ENCODE results near the gene BRIX1. TPM values are rescaled to one million over a fixed set of nuclear protein-coding genes. Genes with fewer than 3 reads are reported as not detected.
"Not testable (repeated sequence)": the region's sequence is repeated elsewhere in the genome, so short reads cannot be mapped to it uniquely, and the experiment has no call there.

BRIX1 gene
- total RNA-seq, 1 experiment from 2014 or later, result 48.6 TPM

GRCh38 chr5:34918025-34918424 lies 2.5 kb downstream of the BRIX1 start:
- Histone ChIP-seq H2AFZ (ENCODE audit: low read length) (no peak overlapping the region), H3K4me2 (ENCODE audit: low read depth, low read length, poor library complexity, severe bottlenecking) (peak overlapping the region; percentile 83), H3K79me2 (ENCODE audit: low read length) (peaks cover 96% of the 10 kb centered on the region), H3K4me1 (ENCODE audit: low read length) (peaks cover 67% of the 10 kb centered on the region), H3K27ac (ENCODE audit: low read length) (no peak overlapping the region), H3K9me2 (replicated peaks; ENCODE audit: insufficient read depth, low read length) (no peaks in the 10 kb centered on the region), H3K9me3 (ENCODE audit: low read length) (no peaks in the 10 kb centered on the region), H4K20me1 (ENCODE audit: insufficient read depth, low read depth, low read length) (peaks cover 11% of the 10 kb centered on the region; the same call in 1 of the 2 replicates), H3K36me3 (ENCODE audit: insufficient read depth, low read length) (peaks cover 51% of the 10 kb centered on the region), H3K4me3 (ENCODE audit: low read length) (peak overlapping the region; percentile 92; the same call in 1 of the 2 replicates), H3K27me3 (ENCODE audit: low read length) (no peaks in the 10 kb centered on the region), H3K9ac (ENCODE audit: low read length) (no peak overlapping the region)
- no peak for DNase-seq

DNA sequence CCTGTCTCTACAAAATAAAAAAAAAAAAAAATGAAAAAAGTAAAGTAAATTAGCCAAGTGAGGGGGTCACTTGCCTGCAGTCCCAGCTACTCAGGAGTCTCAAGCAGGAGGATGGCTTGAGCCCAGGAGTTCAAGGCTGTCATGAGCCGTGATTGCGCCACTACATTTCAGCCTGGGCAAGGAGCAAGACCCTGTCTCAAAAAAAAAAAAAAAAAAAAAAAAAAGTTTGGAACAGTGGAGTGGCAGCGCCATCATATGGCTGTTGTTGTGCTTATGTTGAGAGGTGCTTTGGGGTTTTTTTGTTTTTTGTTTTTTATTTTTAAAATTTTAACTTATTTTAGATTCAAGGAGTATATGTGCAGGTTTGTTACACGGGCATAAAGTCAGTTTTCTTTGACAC lies 3.6 kb downstream of the BRIX1 start:
- H3K4me2 ChIP-seq (ENCODE audit: low read depth, low read length, poor library complexity, severe bottlenecking), result no peak overlapping the region
- H2AFZ ChIP-seq (ENCODE audit: low read length), result no peak overlapping the region
- no peak overlapping the region for H3K4me3 ChIP-seq (ENCODE audit: low read length)
- no peaks in the 10 kb centered on the region for H3K9me2 ChIP-seq (replicated peaks; ENCODE audit: insufficient read depth, low read length)
- DNase-seq, result no peak
- peaks cover 67% of the 10 kb centered on the region for H3K4me1 ChIP-seq (ENCODE audit: low read length)
- peaks cover 15% of the 10 kb centered on the region; the same call in 1 of the 2 replicates for H4K20me1 ChIP-seq (ENCODE audit: insufficient read depth, low read depth, low read length)
- no peaks in the 10 kb centered on the region for H3K27me3 ChIP-seq (ENCODE audit: low read length)
- no peak overlapping the region for H3K27ac ChIP-seq (ENCODE audit: low read length)
- H3K9me3 ChIP-seq (ENCODE audit: low read length), result no peaks in the 10 kb centered on the region
- no peak overlapping the region for H3K9ac ChIP-seq (ENCODE audit: low read length)
- H3K79me2 ChIP-seq (ENCODE audit: low read length), result peaks cover 91% of the 10 kb centered on the region
- H3K36me3 ChIP-seq (ENCODE audit: insufficient read depth, low read length), result peaks cover 57% of the 10 kb centered on the region

DNA sequence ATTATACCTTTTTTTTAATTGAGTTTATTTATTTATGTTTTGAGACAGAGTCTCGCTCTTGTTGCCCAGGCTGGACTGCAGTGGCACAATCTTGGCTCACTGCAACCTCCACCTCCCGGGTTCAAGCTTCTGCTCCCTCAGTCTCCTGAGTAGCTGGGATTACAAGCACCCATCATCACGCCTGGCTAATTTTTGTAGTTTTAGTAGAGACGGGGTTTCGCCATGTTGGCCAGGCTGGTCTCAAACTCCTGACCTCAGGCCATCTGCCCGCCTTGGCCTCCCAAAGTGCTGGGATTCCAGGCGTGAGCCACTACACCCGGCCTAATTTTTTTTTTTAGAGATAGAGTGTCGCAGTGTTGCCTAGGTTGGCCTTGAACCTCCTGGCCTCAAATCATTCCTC lies 7.7 kb downstream of the BRIX1 start:
- H3K27me3 ChIP-seq (ENCODE audit: low read length); H2AFZ ChIP-seq (ENCODE audit: low read length); H3K9ac ChIP-seq (ENCODE audit: low read length); H3K9me2 ChIP-seq (replicated peaks; ENCODE audit: insufficient read depth, low read length); H4K20me1 ChIP-seq (ENCODE audit: insufficient read depth, low read depth, low read length); DNase-seq; H3K4me3 ChIP-seq (ENCODE audit: low read length); H3K9me3 ChIP-seq (ENCODE audit: low read length): not testable (repeated sequence)
- Histone ChIP-seq H3K79me2 (ENCODE audit: low read length) (peaks cover 62% of the 10 kb centered on the region), H3K4me1 (ENCODE audit: low read length) (peaks cover 58% of the 10 kb centered on the region), H3K36me3 (ENCODE audit: insufficient read depth, low read length) (peaks cover 80% of the 10 kb centered on the region), H3K4me2 (ENCODE audit: low read depth, low read length, poor library complexity, severe bottlenecking) (peak overlapping the region; percentile 25), H3K27ac (ENCODE audit: low read length) (peak overlapping the region; percentile 71)

DNA sequence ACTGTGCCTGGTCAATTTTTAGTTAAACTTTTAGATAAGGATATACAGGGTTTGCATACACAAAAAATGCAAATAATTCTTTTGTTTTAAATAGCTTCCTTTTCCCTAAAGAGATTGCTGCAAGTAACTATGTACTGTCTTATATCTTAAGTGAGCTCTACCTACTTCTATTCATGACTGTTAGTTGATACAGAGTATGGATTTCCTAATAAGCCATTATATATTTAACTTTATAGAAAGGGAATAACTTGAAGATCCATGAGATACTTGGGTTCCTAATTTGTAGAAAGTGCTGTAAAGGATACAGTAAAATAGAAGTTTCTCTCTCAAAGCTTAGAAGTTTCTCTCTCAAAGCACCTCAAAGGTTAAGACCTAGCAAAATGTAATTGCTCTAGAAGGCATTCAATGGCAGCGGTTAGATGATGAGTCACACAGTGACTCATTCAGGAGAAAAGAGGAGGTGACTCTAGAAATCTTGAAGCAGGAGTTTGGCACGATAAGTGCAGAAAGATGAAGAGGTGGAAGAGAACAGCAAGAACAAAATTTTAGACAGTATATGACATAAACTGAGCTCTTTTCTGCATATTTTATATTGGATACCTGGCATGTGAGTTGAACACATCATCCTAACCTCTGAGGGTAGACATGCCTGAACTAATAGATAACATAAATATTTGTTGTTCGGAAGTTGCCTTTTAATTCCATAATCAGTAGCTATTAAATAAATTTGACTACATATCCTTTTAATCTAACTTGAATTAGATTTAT lies 8.4 kb downstream of the BRIX1 start:
- Histone ChIP-seq H3K4me2 (ENCODE audit: low read depth, low read length, poor library complexity, severe bottlenecking) (peak overlapping the region; percentile 25), H3K4me3 (ENCODE audit: low read length) (no peak overlapping the region), H3K9ac (ENCODE audit: low read length) (no peak overlapping the region), H3K4me1 (ENCODE audit: low read length) (peaks cover 60% of the 10 kb centered on the region), H4K20me1 (ENCODE audit: insufficient read depth, low read depth, low read length) (0 out of 2 replicates have a peak, but pooled peaks cover 7% of the 10 kb centered on the region), H3K27me3 (ENCODE audit: low read length) (no peaks in the 10 kb centered on the region), H3K9me2 (replicated peaks; ENCODE audit: insufficient read depth, low read length) (no peaks in the 10 kb centered on the region), H3K36me3 (ENCODE audit: insufficient read depth, low read length) (peaks cover 73% of the 10 kb centered on the region), H3K79me2 (ENCODE audit: low read length) (peaks cover 55% of the 10 kb centered on the region), H3K9me3 (ENCODE audit: low read length) (no peaks in the 10 kb centered on the region), H3K27ac (ENCODE audit: low read length) (peak overlapping the region; percentile 71), H2AFZ (ENCODE audit: low read length) (no peak overlapping the region)
- peak; percentile 48 for DNase-seq

DNA sequence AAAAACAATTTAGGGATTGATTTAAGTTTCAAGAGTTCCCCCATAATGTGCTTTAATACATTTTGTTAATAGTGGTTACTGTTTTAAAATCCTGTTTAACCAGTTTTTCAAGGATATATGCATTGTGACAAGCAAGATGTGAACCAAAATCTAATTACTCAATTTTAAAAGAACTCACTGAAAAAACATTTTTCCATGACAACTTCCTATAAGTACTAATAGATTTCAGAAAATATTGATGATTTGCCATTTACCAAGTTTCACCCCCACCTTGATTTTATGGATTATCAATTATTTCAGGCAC lies 8.9 kb downstream of the BRIX1 start:
- H3K27ac ChIP-seq (ENCODE audit: low read length), result peak overlapping the region; percentile 71
- peaks cover 60% of the 10 kb centered on the region for H3K4me1 ChIP-seq (ENCODE audit: low read length)
- H3K36me3 ChIP-seq (ENCODE audit: insufficient read depth, low read length), result peaks cover 69% of the 10 kb centered on the region
- no peaks in the 10 kb centered on the region for H3K27me3 ChIP-seq (ENCODE audit: low read length)
- H3K9me3 ChIP-seq (ENCODE audit: low read length), result no peaks in the 10 kb centered on the region
- no peaks in the 10 kb centered on the region for H3K9me2 ChIP-seq (replicated peaks; ENCODE audit: insufficient read depth, low read length)
- H3K79me2 ChIP-seq (ENCODE audit: low read length), result peaks cover 50% of the 10 kb centered on the region
- no peak overlapping the region for H3K4me3 ChIP-seq (ENCODE audit: low read length)
- H3K9ac ChIP-seq (ENCODE audit: low read length), result no peak overlapping the region
- H4K20me1 ChIP-seq (ENCODE audit: insufficient read depth, low read depth, low read length), result 0 out of 2 replicates have a peak, but pooled peaks cover 7% of the 10 kb centered on the region
- no peak overlapping the region for H3K4me2 ChIP-seq (ENCODE audit: low read depth, low read length, poor library complexity, severe bottlenecking)
- DNase-seq, result peak; percentile 19
- H2AFZ ChIP-seq (ENCODE audit: low read length), result no peak overlapping the region

DNA sequence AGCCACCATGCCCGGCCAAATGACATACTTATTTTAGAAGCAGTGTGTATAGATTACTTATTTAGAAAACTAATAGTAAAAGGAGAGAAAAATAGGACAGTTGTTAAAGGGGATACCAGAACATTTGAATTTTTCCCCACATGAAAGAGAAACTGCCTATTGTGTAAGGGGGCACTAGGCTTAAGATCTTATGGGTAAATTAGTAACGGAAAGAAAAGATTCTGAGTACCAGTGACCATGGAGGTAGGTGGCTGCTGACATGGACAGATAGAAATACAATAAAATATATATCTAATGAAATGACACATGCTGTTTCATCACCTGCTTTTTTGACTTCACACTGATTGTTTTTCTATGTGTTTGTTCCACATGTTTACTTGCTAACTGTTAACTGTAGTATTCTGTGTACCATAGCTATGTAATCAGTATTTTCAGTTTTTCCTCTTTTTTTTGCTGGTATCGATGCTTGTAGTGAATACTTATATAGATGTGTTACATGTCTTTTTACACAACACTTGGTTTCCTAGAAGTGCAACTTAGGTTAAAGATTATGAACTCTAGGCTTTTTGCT lies 10.9 kb downstream of the BRIX1 start:
- no peak overlapping the region for H3K4me3 ChIP-seq (ENCODE audit: low read length)
- no peaks in the 10 kb centered on the region for H3K27me3 ChIP-seq (ENCODE audit: low read length)
- peaks cover 47% of the 10 kb centered on the region for H3K79me2 ChIP-seq (ENCODE audit: low read length)
- no peak overlapping the region for H3K9ac ChIP-seq (ENCODE audit: low read length)
- no peaks in the 10 kb centered on the region for H3K9me3 ChIP-seq (ENCODE audit: low read length)
- H3K27ac ChIP-seq (ENCODE audit: low read length), result no peak overlapping the region; the same call in 1 of the 2 replicates
- 0 out of 2 replicates have a peak, but pooled peaks cover 7% of the 10 kb centered on the region for H4K20me1 ChIP-seq (ENCODE audit: insufficient read depth, low read depth, low read length)
- peaks cover 50% of the 10 kb centered on the region for H3K36me3 ChIP-seq (ENCODE audit: insufficient read depth, low read length)
- H3K4me2 ChIP-seq (ENCODE audit: low read depth, low read length, poor library complexity, severe bottlenecking), result no peak overlapping the region
- H2AFZ ChIP-seq (ENCODE audit: low read length), result no peak overlapping the region
- peaks cover 51% of the 10 kb centered on the region for H3K4me1 ChIP-seq (ENCODE audit: low read length)
- peak; percentile 37 for DNase-seq
- H3K9me2 ChIP-seq (replicated peaks; ENCODE audit: insufficient read depth, low read length), result no peaks in the 10 kb centered on the region

GRCh38 chr5:34927785-34928184 lies 12.3 kb downstream of the BRIX1 start:
- Histone ChIP-seq H4K20me1 (ENCODE audit: insufficient read depth, low read depth, low read length) (0 out of 2 replicates have a peak, but pooled peaks cover 4% of the 10 kb centered on the region), H3K36me3 (ENCODE audit: insufficient read depth, low read length) (peaks cover 38% of the 10 kb centered on the region), H3K9me2 (replicated peaks; ENCODE audit: insufficient read depth, low read length) (no peaks in the 10 kb centered on the region), H3K27ac (ENCODE audit: low read length) (0 out of 2 replicates have a peak overlapping the region, but pooled peaks have one; percentile 30), H3K9ac (ENCODE audit: low read length) (no peak overlapping the region), H3K79me2 (ENCODE audit: low read length) (peaks cover 49% of the 10 kb centered on the region), H3K4me3 (ENCODE audit: low read length) (no peak overlapping the region), H3K27me3 (ENCODE audit: low read length) (no peaks in the 10 kb centered on the region), H3K4me1 (ENCODE audit: low read length) (peaks cover 42% of the 10 kb centered on the region), H2AFZ (ENCODE audit: low read length) (no peak overlapping the region), H3K9me3 (ENCODE audit: low read length) (no peaks in the 10 kb centered on the region), H3K4me2 (ENCODE audit: low read depth, low read length, poor library complexity, severe bottlenecking) (no peak overlapping the region)
- DNase-seq, result no peak

- H3K36me3 ChIP-seq (ENCODE audit: insufficient read depth, low read length), result peaks cover 35% of the 10 kb centered on the region
- peak overlapping the region; percentile 30; the same call in 1 of the 2 replicates for H3K27ac ChIP-seq (ENCODE audit: low read length)
- peak overlapping the region; percentile 65; the same call in 1 of the 2 replicates for H3K4me3 ChIP-seq (ENCODE audit: low read length)
- peaks cover 51% of the 10 kb centered on the region for H3K79me2 ChIP-seq (ENCODE audit: low read length)
- no peaks in the 10 kb centered on the region for H3K27me3 ChIP-seq (ENCODE audit: low read length)
- H3K9ac ChIP-seq (ENCODE audit: low read length), result no peak overlapping the region
- H2AFZ ChIP-seq (ENCODE audit: low read length), result no peak overlapping the region
- H3K4me1 ChIP-seq (ENCODE audit: low read length), result peaks cover 37% of the 10 kb centered on the region
- H3K4me2 ChIP-seq (ENCODE audit: low read depth, low read length, poor library complexity, severe bottlenecking), result peak overlapping the region; percentile 69
- DNase-seq, result peak; percentile 46
- no peaks in the 10 kb centered on the region for H3K9me3 ChIP-seq (ENCODE audit: low read length)
- H3K9me2 ChIP-seq (replicated peaks; ENCODE audit: insufficient read depth, low read length), result no peaks in the 10 kb centered on the region
- H4K20me1 ChIP-seq (ENCODE audit: insufficient read depth, low read depth, low read length), result 0 out of 2 replicates have a peak, but pooled peaks cover 3% of the 10 kb centered on the region
Observed at GRCh38 chr5:34928267-34928666, 12.8 kb downstream of the BRIX1 start.
